CD4-positive, alpha-beta T cell treated with Interleukin-4 for 1 hour (primary cell): ENCODE data around the gene CROCC2.

Experiments
- DNase-seq, 2 donors: peaks; one replicate each; pipeline ENCODE4 v3.0.0-alpha.2; 2020 to 2022

The CROCC2 gene

DNA sequence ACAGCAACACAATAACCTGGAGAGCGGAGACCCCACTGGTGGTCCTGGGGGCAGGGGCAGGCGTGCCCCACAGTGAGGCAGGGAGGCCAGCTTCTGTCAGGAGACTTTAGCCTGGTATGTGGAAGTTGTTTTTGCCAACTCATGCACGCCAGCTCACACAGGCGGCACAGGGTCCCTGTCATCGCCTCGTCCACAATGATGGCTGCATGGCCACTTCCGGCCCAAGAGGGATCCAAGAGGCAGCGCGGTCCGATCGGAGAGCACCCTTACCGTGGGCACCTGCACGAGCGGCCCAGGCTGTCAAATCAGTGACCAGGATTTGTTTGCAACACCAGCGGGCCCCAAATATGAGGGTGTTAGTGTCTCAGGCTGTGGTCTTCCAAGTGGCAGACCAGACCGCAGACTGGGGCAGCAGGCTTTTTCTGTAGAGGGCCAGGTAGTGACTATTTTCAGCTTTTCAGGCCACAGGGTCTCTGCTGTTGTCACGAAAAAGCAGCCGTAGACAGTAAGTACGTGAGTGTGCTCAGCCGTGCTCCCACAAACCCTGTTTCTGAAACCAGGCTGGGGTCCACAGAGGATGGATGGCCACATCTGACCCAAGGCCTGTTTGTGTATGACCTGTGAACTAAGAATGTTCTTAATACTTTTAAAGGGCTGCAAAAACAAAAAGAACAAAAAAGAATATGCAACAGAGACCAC, 113.5 kb downstream of the CROCC2 start:
- DNase-seq = no peak

DNA sequence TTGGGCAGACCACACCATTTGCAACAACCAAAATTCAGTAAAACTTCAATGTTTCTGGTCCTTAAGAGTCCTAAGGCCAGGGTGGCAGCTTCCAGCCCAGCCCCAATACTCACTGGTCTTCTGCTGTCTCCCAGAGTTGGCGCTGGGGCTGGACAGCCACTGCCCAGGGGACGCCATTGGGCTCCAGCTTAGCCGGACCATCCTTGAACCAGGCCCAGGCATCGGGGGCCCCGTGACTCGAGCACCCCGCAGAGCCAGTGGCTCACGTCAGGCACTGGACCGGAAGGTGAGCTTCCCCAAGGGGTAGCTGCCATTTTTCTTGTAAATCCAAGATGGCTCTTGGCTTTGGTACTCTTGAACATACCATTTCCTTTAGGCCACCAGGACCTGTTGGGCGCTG, 114.1 kb downstream of the CROCC2 start:
- DNase-seq = no peak

DNA sequence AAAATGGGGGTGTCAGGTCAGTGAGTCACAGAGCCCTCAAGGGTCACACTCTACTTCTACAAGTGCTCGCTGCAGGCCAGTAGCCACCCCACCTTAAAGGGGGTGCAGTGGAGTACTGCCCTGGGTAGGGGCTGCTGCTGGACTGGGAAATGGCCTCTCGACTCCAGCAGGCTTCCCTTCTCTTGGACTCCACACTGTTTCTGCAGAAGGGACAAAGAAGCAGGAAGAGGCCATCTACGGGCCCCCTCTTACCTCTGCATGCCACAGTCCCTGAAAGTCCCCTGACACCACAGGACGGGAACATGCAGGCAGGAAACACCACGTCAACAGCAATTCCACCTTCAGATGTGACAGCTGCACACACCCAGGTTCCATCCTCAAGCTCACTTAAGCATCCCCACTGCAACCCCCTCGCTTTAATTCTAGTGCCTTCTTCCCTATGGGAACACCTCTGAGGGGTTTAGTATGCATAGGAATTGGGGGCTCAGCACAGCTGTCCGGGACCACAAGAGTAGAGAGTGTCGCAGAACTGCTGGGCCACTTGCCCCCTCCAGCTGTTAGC, 114.6 kb downstream of the CROCC2 start:
- no peak for DNase-seq

DNA sequence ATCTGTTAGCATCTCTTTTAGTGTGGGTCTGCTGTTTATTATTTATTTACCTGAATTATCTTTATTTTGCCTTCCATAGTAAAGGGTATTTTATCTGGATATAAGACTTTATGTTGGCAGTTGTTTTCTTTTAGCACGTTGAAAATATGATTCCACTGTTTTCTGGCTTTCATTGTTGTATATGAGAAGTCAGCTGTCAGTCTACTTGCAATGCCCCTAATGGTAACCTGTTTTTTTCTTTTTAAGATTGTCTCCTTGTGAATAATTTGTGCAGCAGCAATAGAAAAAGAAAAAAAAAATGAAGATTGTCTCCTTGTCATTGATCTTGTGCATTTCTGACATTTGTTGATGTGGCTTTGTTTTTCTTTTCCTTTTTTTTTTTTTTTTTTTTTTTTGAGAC, 119.5 kb downstream of the CROCC2 start:
- no peak for DNase-seq

DNA sequence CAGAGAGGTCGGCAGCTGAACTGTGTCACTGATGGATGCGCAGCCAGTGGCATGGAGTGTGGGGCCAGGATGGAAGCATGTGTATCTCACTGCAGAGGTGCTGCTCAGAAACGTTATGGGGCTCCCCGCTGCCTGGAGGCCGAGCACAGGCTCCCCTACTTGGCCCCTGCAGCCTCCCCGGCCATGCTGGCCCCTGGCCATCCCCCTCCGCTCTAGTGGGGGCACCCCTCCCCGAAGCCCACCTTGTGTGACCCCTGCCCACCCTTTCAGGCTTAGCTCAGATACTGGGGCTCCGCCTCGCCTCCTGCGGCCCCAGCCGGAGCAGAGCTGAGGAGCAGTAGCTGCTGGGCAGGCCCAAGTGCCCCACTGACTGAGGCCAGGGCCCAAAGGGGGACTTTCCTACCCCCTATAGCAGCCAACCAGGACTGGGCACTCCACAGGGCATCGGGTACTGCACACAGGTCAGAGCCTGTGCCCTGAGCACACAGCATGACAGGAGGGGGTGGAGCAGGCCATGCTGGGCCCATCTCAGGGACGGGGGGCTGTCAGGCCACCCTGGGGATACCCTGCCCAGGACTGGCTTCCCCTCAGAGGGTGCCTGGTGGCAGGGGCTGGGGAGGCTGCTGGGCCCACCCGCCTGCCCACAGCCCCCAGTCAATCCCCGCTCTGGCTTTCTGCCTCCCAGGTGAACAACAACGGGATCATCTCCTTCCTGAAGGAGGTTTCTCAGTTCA, 123.6 kb downstream of the CROCC2 start:
- DNase-seq = no peak

DNA sequence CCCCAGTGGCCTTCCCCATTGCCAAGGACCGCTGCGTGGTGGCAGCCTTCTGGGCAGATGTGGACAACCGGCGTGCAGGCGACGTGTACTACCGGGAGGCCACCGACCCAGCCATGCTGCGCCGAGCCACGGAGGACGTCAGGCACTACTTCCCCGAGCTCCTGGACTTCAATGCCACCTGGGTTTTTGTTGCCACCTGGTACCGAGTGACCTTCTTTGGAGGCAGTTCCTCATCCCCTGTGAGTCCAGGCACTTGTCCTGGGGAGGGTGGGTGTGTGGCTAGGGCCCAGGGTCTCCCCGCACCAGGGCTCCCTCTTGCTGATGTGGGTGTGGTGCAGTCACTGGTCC, 124.2 kb downstream of the CROCC2 start:
- DNase-seq = no peak

DNA sequence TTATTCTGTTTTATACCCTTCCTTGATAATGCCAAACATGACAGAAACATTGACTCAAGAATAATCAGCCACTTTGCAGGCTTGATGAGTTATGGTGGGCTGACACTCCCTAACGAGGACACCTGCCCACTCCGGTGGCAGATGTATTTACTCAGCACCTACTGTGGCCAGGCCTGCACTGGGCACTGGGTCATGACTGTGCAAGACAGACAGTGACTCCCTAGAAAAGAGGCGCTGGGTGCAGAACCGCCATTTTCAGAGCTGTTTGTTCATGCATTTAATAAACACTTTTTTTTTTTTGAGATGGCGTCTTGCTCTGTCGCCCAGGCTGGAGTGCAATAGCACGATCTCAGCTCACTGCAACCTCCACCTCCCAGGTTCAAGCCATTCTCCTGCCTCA, 124.7 kb downstream of the CROCC2 start:
- DNase-seq = no peak

DNA sequence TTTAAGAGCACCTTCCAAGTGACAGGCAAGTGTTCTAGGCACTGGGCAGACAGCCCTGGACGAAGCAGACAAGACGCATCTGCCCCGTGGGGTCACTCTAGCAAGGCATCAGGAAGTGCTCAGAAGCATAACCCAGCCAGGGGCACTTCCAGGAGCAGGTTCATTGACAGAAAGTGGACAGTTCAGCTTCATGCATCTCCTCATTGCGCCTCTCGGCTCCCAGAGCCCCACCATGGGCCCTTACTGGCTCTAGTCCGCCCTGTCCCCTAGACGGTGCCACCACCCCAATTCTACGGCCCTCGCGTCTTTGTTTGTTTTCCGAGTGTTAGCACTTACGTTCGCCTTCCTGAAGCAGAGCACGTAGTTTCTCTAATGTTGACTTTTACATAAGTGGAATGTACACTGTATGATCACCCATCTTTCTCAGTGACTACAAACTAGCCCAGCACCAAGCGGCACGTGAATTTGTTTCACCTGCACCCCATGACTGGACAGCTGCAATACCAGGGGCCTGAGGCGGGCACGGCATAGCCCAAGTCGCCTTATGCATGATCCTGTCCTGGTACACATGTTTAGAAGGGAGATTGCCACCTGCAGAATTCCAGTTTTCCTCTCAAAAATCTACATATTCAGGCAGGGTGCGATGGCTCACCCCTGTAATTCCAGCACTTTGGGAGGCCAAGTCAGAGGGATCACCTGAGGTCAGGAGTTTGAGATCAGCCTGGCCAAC, 125.5 kb downstream of the CROCC2 start:
- DNase-seq = no peak

DNA sequence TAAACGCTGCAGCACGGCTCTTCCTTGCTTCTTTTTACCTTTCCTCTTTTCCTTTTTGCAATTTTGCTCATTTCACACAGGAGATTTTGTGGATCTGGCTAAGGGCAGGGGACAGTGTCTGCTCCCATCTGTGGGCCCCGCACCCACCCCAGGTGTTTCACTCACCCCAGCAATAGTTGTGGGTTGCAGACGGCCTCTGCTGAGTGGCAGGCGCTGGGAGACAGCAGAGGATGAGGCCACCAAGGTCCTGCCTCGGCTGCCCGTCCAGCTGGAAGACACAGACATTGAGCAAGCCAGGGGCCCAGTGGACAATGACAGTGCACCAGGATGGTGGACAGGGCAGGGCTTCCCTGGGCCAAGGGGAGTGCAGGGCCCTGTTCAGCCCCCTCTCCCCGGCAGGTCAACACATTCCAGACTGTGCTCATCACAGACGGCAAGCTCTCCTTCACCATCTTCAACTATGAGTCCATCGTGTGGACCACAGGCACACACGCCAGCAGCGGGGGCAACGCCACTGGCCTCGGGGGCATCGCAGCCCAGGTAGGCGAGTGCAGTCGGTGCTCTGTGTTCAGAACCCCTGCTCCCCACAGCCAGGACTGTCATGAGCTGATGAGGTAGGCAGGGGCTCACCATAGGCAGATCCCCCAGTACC, 127.3 kb downstream of the CROCC2 start:
- DNase-seq = no peak

DNA sequence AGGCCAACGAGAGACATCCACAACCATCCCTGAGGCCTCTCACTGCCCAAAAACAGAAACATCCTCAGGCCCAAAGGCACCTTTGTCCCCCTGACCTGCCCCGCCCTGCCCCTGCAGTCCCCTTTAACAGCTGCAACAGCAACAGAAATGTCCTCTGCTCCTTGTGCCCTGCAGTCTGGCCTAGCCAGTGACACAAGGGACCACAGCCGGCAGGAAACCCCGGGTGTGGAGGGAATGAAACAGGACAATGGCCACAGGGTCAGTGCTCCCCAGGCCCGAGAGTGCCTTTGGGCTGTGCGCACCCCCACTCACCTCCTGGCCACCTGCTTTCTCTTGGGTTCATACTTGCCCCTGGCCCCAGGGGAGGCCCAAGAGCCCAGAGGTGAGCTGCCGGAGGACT, 127.9 kb downstream of the CROCC2 start:
- no peak for DNase-seq

DNA sequence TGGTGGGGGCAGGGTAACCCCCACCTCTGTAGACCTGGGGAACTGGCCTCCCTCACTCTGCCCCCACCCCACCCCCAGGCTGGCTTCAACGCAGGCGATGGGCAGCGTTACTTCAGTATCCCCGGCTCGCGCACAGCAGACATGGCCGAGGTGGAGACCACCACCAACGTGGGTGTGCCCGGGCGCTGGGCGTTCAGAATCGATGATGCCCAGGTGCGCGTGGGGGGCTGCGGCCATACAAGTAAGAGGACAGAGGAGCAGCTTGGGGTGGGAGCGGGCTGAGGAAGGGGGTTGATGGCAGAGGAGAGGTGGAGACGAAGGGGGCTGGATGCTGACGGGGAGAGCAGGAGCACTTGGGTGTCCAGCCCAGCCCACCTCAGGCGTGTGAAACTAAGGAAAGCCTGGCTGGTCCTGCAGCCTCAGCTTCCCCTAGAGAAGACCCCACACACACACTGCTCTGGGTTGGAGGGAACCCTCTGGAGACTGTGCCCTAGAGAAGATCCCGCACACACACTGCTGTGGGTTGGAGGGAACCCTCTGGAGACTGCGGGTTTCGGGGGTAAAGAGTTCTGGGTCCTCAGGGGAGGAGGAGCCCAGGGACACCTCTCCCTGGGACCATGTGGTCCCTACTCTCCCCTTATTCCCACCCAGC, 128.5 kb downstream of the CROCC2 start:
- DNase-seq = no peak

DNA sequence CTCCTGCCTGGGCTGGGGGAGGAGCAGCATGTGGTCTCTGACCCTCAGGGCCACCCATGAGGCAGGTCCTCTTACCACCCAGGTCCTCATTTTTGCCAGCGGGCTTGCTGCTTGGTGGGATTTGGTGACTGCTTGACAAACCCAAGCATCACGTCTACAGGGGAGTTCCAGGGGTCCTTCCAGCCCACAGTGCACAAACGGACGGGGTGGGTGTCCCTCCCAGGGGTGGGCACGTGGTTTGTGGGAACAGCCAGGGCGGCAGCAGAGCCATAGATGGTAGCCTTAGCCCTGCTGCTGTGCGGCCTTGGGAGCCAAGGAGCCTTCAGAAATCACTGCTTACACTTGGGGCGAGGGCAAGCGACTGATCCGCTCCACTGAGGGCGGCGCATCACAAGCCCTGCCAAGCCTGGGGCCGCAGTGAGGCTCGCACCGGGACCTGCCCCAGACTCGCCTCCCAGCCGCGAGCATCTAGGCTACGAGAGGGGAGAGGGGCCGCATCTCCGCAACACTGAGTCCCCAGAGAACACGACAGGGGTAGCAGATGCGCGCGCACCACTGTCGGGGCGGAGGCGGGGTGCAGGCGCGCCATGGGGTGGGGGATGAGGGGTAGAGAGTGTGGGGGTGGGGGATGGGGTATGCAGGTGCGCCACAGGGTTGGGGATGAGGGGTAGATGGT, 129.1 kb downstream of the CROCC2 start:
- peak; percentile 23 to 37 for DNase-seq

DNA sequence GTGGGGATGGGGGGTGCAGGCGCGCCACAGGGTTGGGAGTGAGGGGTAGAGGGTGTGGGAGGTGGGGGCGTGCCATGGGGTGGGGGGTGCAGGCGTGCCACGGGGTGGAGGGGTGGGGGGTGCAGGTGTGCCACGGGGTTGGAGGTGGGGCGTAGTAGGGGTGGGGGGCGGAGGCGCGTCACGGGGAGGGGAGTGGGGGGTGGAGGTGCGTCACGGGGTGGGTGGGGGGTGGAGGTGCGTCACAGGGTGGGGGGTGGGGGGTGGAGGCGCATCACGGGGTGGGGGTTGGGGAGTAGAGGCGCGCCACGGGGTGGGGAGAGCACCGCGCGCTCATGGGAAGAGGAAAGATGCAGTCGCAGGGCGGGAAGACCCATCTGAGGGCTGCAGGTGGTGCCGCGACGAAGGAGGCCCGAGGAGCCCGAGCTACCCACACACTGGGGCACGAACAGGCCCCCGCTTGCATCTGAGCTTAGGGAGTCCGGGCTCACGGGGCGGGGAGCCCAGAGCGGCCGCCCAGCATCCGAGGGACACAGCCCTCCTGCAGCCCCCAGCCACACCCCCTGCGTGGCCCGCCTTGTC, 129.8 kb downstream of the CROCC2 start:
- peak; percentile 35 to 49 for DNase-seq

DNA sequence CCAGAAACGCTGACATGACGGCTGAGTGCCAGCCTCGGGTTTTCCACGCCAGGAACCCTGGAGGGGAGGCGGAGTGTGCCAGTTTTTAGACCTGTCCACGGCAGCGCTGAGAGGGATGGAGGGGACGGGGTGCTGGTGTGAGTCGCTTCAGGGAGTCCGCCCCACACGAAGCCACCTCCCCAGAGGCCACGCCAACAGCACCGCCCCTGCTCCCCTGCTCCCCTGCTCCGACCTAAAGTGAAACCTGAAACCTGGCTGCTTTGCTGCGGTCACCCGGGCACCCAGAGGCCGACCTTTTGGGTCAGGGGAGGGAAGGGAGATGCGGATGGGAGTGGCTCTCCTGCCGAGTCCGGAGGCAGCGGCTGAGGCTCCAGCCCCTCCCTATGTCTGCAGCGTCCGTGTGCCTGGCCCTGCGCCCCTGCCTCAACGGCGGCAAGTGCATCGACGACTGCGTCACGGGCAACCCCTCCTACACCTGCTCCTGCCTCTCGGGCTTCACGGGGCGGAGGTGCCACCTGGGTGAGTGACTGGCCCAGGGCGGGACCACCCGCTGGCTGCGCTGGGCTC, 130.3 kb downstream of the CROCC2 start:
- peak; percentile 57 to 70 for DNase-seq

DNA sequence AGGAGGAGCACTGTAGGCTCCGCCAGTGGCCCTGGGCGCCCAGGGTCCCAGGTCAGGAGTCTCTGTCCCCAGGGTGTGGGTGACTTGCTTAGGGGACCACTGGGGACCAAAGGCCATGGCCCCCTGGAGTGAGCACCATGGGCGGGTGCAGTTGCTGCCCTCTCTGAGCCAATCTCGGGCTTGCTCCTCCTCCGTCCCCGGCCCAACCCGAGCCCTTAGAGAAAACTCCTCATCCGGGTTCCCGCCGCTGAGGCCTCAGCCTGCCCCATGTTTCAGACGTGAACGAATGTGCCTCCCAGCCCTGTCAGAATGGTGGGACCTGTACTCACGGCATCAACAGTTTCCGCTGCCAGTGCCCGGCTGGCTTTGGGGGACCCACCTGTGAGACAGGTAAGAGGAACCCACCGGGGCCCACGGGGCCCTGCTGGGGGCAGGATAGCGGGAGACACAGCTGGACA, 130.9 kb downstream of the CROCC2 start:
- DNase-seq = peak in 1 of 2 donors; percentile 25

DNA sequence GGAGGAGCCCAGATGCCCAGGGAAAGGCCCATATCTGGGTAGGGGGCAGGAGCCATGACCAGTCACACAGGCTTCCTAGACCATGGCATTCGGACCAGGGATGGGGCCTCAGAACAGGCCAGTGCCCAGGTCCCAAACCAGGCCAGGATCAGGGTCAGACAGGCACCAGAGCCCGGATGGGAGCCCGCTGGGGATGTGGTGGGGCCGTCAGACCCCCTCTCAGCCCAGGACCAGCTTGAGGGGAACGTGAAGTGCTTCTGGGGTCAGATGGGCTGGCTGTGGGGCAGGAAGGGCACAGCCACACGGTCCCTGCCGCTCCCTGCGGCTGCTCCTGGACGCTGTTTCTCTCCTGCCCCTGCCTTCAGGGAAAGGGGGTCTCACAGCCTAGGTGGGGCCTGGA, 131.4 kb downstream of the CROCC2 start:
- no peak for DNase-seq

DNA sequence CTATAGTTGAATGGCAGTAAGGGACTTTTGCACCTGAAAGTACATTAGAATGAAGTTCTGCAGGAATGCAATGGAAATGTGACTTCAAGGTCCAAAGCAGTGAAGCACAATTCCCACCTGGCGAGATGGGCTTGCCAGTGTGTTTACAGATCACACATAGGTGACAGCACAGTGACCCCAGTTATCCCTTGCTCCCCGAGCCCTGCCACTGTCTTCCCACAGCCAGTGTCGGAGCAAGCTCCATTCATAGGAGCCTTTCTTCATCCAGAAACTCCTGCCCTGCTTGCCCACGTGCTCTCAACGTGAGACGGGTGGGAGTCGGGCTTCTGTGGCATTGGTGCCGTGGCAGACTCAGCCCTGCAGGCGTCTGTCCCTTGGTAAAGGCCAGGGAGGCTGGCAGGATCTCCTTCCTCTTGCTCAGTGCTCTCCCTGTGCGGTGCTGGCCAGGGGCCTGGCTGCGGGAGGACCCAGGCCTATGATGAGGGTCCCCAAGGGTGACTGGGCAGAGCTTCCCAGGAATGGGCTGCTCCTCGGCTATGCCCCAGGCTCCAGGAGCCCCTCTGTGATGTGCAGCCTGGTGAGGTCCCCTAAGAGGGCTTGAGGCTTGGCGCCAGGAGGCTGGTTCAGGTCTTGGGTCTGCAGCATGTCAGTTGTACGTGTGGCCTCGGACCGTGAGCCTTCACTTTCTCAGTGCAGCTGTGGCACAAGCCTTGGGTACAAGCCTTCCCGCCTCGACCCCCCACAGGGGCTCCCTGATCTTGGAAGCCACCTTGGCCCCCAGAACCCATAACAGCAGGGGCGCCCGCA, 132.4 kb downstream of the CROCC2 start:
- no peak for DNase-seq

DNA sequence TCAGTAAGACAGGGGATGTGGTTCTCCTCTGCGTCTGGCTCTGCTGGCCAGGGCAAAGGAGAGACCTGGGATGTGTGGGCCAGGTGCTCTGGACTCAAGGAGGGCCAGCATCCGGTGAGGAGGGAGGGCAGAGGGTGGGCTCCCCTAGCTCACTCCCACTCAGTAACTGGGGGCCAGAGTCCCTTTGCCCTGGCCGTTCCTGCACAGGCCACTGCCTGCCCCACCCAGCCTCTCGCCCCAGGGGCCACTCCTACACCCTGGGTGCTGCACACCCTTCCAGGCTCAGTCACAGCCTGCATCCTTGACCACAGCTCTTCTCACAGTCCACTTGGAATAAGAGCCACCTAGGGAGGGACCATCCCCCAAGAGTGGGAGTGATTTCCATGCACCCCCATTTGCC, 133.3 kb downstream of the CROCC2 start:
- DNase-seq = no peak

DNA sequence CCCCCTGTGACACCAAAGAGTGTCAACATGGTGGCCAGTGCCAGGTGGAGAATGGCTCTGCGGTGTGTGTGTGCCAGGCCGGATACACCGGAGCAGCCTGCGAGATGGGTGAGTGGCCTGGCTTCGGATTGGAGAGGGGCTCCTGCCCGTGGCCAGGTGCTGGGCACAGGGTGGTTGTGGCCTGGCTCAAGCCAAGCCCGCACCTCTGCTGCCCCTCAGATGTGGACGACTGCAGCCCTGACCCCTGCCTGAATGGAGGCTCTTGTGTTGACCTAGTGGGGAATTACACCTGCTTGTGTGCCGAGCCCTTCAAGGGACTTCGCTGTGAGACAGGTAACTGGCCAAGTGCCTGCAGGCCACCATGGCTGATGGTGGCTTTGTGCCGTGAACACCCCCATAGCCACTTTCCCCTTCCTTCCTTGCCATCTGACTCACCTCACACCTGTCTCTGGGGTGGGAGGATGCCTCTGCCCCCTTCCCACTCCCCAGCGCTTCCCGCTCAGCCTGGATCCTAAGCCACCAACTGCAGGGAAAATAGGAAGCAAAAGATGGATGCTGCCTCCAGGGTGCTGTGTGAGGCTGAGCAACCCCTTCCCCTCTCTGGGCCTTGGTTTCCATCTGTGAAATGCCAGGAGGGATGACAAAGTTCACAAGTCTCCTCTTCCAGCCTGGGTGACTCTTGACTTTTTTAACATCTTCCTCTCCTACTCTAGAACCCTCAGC, 134.1 kb downstream of the CROCC2 start:
- no peak for DNase-seq
